Measurements from ENCODE around the gene TEX9. TPM values are rescaled to one million over a fixed set of nuclear protein-coding genes. Genes with fewer than 3 reads are reported as not detected.

The TEX9 gene
- total and polyA plus RNA-seq, 12 donors: 3.5 to 18.3 (median 8.6) TPM

DNA sequence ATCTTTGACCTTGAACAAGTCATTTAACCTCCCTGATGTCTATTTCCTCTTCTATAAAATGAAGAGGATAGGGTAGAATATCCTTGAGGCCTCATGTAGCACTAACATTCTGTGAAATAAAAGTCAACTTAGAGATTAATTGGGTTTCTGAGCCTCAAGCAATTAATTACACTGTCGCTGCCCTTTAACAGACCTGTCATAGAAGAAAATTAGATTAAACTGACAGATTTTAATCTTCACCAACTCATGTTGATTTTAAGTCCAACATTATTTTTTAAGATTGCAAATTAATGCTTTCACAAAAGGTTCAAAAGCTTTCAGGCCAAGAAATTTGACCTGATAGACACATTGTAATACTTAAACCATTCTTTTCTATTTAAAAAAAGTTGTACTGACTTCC is 107.8 kb downstream of the TEX9 start:
- Histone ChIP-seq H3K9me3 (replicated peaks in 1 of 3) (no peaks in the 10 kb centered on the region), H3K27ac (no peak overlapping the region), H3K36me3 (replicated peaks in 1 of 2) (no peaks in the 10 kb centered on the region), H3K4me1 (replicated peaks in 1 of 2) (peaks cover 0 to 10% of the 10 kb centered on the region in 2 donors), H3K4me3 (no peak overlapping the region), H3K27me3 (no peaks in the 10 kb centered on the region)
- no peak for DNase-seq
- no peak for TF ChIP-seq POLR2A (IDR thresholded peaks at IDR 0.05)
- TF ChIP-seq, protein P1, sequence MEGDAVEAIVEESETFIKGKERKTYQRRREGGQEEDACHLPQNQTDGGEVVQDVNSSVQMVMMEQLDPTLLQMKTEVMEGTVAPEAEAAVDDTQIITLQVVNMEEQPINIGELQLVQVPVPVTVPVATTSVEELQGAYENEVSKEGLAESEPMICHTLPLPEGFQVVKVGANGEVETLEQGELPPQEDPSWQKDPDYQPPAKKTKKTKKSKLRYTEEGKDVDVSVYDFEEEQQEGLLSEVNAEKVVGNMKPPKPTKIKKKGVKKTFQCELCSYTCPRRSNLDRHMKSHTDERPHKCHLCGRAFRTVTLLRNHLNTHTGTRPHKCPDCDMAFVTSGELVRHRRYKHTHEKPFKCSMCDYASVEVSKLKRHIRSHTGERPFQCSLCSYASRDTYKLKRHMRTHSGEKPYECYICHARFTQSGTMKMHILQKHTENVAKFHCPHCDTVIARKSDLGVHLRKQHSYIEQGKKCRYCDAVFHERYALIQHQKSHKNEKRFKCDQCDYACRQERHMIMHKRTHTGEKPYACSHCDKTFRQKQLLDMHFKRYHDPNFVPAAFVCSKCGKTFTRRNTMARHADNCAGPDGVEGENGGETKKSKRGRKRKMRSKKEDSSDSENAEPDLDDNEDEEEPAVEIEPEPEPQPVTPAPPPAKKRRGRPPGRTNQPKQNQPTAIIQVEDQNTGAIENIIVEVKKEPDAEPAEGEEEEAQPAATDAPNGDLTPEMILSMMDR (IDR thresholded peaks at IDR 0.05): no peak
- intact Hi-C loops (cut with DNase I): no loop called here
- 62 to 82% (median 73%) methylated on average over 1 of the region's 1 CpG for WGBS, 4 donors

DNA sequence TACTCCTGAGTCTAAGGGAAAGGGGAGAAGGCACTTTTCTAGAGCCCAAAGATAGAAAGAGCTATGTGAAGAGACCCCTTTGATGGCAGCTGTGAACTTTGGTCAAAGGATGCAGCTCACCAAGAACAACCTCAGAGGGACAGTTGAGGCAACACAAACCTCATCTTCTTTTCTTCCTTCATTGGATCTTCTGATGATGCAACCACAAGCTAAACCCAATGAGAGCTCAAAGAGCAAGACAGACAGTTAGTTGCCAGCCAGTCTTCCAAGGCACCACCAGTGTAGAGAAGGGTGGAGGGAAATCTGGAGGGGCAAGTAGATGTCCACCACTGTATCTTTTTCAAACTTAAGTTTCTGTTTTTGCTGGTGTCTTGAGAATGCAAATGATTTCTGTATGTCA is 110.1 kb downstream of the TEX9 start:
- no peak overlapping the region for H3K4me3 ChIP-seq
- H3K27ac ChIP-seq: no peak overlapping the region
- no peak for DNase-seq
- no peaks in the 10 kb centered on the region for H3K27me3 ChIP-seq
- intact Hi-C loops (cut with DNase I): no loop called here
- H3K36me3 ChIP-seq (replicated peaks in 1 of 2): no peaks in the 10 kb centered on the region
- H3K4me1 ChIP-seq (replicated peaks in 1 of 2): no peaks in the 10 kb centered on the region
- no peaks in the 10 kb centered on the region for H3K9me3 ChIP-seq (replicated peaks in 1 of 3)
- no peak for TF ChIP-seq POLR2A (IDR thresholded peaks at IDR 0.05)
- TF ChIP-seq, protein P1 (IDR thresholded peaks at IDR 0.05): no peak

Other genes with a start within 250 kb of the TEX9 start
- gene RFX7, start 121.5 kb upstream of the TEX9 start, total RNA-seq: 10 to 100 TPM in 8 of 9 donors, 1 to 10 TPM in 1; 8.3 to 51.6 (median 20.8) TPM
- 10 to 100 TPM in 1 of 3 donors, 1 to 10 TPM in 2; 3.3 to 15.6 (median 3.7) TPM for gene RFX7, start 121.5 kb upstream of the TEX9 start, polyA plus RNA-seq
- gene MNS1, start 99.7 kb downstream of the TEX9 start, total RNA-seq: 1 to 10 TPM in 2 of 9 donors, under 1 TPM in 4, not detected in 3; 0.52 to 2.4 (median 0.66) TPM
- gene MNS1, start 99.7 kb downstream of the TEX9 start, polyA plus RNA-seq: 1 to 10 TPM; 1.0 to 2.1 (median 1.7) TPM